NCI-H748 treated with DMSO at 0.1 percent for 48 hours (cell line): ENCODE measurements around the gene TXNRD2.
"Not testable (repeated sequence)": the region's sequence is repeated elsewhere in the genome, so short reads cannot be mapped to it uniquely, and the experiment has no call there.

Experiments
- DNase-seq: peaks from one replicate; lab custom pipeline; 2025; lab: John Stamatoyannopoulos, UW

TXNRD2 gene

GRCh38 chr22:19888131-19888746 is 53.4 kb downstream of the TXNRD2 start:
- DNase-seq, result no peak

DNA sequence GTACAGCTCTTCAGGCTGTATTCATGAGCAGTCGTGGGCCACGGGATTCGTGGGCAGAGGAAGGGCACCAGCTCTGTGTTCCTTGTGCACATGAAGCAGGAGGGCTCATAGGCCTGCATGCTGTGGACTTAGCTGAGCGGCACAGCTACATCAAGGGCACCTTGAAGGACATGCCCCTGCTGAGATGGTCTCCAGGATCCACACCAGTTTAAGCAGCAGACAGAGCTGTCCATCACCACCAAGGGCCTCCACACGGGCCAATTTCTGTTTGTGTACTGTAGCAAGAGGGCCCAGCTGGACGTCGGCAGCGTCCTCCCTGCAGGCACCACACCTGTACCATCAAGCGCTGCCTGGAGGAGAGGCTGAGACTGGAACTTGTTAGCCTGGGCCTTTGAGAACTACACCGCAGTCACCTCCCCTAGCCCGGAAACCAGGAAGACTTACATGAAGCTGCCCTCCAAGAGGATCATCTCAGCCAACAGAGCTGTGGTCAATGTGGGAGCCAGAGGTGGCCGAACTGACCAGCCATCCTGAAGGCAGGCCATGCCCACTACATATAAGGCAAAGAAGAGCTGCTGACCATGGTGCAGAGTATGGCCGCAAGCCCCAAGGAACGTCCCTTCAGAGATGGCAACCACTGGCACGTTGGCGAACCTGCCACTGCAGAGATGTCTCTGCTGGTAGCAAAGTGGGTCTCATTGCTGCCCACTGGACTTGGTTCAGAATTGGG is 54.2 kb downstream of the TXNRD2 start:
- no peak for DNase-seq

GRCh38 chr22:19886605-19887255 is 54.9 kb downstream of the TXNRD2 start:
- DNase-seq, result no peak

GRCh38 chr22:19885841-19886592 is 55.6 kb downstream of the TXNRD2 start:
- DNase-seq, result no peak

DNA sequence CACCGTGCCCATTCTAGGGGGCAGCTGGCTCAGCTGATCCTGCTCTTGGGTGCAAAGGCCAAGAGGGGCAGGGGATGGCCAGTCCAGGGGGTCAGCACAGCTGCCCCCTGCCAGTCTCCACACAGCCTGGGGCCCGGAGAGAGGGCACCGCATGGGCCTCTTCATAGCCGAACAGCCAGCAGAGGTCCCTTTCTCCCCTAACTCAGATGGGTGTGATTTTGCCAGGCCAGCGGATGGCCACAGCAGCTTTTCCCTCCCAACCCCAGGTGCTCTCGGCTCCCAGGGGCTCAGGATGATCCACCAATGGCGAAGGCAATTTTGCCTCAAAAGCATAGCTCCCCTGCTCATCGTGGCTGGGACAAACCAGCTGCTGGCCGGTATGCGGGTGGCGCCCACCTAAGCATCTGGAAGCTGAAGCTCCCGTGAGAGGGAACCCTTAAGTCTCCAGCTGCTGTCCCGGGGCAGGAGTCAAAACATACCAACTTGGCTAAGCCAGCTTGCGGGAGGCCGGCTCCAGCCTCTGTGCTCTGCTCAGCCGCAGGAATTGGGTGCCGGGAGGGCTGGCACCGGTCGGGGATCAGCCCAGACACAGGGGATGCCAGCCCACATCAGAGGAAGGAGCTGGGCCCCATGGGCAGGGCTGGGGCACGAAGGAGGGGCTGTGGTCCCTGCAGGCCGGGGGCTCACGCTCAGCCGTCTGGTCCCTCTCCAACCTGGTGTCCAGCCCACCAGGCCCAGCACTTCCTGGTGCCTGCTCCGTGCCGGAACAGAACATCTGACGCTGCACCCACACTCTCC is 56.5 kb downstream of the TXNRD2 start:
- no peak for DNase-seq

DNA sequence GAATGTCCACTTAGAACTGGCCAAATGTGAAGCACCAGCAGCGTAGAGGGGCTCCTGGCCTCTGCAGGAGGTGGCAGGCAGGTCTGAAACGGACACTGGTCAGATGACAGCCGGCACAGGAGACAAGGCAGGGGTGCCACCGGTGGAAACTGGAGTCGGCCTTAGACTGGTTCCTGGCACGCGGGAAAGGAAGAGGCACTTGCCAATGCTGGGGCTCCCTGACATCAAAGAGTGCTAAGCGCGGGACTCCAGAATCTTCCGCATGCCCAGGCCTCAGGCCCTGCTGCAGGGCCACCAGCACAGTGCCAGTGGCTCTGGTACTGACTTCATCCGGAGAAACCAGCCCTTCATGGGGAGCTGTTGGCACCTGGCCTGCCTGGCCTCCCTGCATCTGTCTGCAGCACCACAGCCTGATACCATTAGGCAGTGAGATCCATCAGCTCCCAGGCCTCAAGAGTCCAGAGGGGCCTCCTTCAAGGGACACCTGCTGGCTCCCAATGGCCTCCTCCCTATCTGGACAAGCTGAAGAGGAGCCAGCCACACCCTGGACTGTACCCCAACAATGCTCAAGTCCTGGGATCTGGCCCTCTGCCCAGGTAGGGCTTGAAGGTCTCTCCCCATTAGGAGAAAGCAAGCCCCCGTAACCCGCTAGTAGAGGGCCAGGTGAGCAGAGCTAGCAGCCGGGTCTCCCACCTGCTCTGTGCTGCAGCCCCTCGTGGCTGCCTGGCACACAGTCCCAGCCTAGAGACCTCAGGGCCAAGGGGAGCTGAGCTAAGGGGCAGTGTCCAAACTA is 57.3 kb downstream of the TXNRD2 start:
- no peak for DNase-seq

DNA sequence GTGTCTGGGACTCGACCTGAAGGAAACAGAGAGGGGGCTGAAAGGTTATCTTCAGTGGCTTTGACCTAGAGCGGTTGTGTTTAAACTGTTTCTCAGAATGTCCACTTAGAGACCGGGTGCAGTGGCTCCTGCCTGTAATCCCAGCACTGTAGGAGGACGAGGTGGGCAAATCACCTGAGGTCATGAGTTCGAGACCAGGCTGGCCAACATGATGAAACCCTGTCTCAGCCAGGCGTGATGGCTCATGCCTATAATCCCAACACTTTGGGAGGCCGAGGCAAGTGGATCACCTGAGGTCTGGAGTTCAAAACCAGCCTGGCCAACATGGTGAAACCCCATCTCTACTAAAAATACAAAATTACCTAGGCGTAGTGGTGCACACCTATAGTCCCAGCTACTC is 58.2 kb downstream of the TXNRD2 start:
- not testable (repeated sequence) for DNase-seq

- DNase-seq, result no peak
Measured at GRCh38 chr22:19882446-19883381, 58.9 kb downstream of the TXNRD2 start.

- DNase-seq, result no peak
Measured at GRCh38 chr22:19880786-19881569, 60.6 kb downstream of the TXNRD2 start.

GRCh38 chr22:19879992-19880785 is 61.4 kb downstream of the TXNRD2 start:
- DNase-seq, result no peak

GRCh38 chr22:19879643-19879991 is 62.0 kb downstream of the TXNRD2 start:
- DNase-seq, result no peak

- no peak for DNase-seq
Measured at GRCh38 chr22:19879246-19879570, 62.4 kb downstream of the TXNRD2 start.

- no peak for DNase-seq
Measured at GRCh38 chr22:19878461-19879245, 63.0 kb downstream of the TXNRD2 start.

- no peak for DNase-seq
Measured at GRCh38 chr22:19877626-19878339, 63.8 kb downstream of the TXNRD2 start.

- no peak for DNase-seq
Measured at GRCh38 chr22:19876941-19877625, 64.5 kb downstream of the TXNRD2 start.

GRCh38 chr22:19876314-19876940 is 65.2 kb downstream of the TXNRD2 start:
- no peak for DNase-seq
